ENCODE measurements around the gene STK17B.

The STK17B gene

GRCh38 chr2:196140213-196140612 is 31.2 kb downstream of the STK17B start:
- no peaks in the 10 kb centered on the region for H3K4me1 ChIP-seq (ENCODE audit: control insufficient read depth, insufficient read depth, low read length)
- peaks cover 49 to 82% of the 10 kb centered on the region in 2 experiments for H3K36me3 ChIP-seq (ENCODE audit: control insufficient read depth in 2 of 2, insufficient read depth in 1 of 2, low read length in 2 of 2)
- CTCF ChIA-PET = interaction anchor here (0.9 kb wide), 1 partner anchor 8 kb away, joined by 3 read pairs; no protein-coding TSS in a partner anchor
- no peak for TF ChIP-seq YY2 (tag by site-specific recombination; IDR thresholded peaks at IDR 0.05)
- no peak for TF ChIP-seq PRDM6 (tag by site-specific recombination; IDR thresholded peaks at IDR 0.05)
- no peak for TF ChIP-seq ZNF433 (tag by site-specific recombination; IDR thresholded peaks at IDR 0.05; ENCODE audit: low read depth)
- TF ChIP-seq ZSCAN5A (tag by site-specific recombination; IDR thresholded peaks at IDR 0.05) = no peak
- TF ChIP-seq ZNF239 (tag by site-specific recombination; IDR thresholded peaks at IDR 0.05) = no peak
- no peak for TF ChIP-seq BCL11B (tag by site-specific recombination; IDR thresholded peaks at IDR 0.05; ENCODE audit: low read depth)
- TF ChIP-seq ZNF777 (tag by site-specific recombination; IDR thresholded peaks at IDR 0.05; ENCODE audit: borderline replicate concordance) = no peak
- H3K4me3 ChIP-seq (ENCODE audit: low read depth, low read length) = no peak overlapping the region
- no peaks in the 10 kb centered on the region for H3K9me3 ChIP-seq (ENCODE audit: control insufficient read depth, insufficient read depth, low read depth, low read length)
- POLR2A ChIA-PET = no interaction called here
- H3K27ac ChIP-seq (ENCODE audit: extremely low read depth, low read depth, low read length) = no peak overlapping the region

- H3K4me1 ChIP-seq (ENCODE audit: control insufficient read depth, insufficient read depth, low read length) = no peaks in the 10 kb centered on the region
- no peaks in the 10 kb centered on the region for H3K9me3 ChIP-seq (ENCODE audit: control insufficient read depth, insufficient read depth, low read depth, low read length)
- no peak overlapping the region for H3K4me3 ChIP-seq (ENCODE audit: low read depth, low read length)
- TF ChIP-seq SP7 (tag by site-specific recombination; IDR thresholded peaks at IDR 0.05) = no peak
- no peak for TF ChIP-seq PRDM2 (tag by site-specific recombination; IDR thresholded peaks at IDR 0.05; ENCODE audit: borderline replicate concordance)
- TF ChIP-seq ZBTB10 (tag by site-specific recombination; IDR thresholded peaks at IDR 0.05) = no peak
- no peak for TF ChIP-seq ZFHX2 (tag by site-specific recombination; conservative IDR thresholded peaks at IDR 0.05)
- TF ChIP-seq ZNF768 (tag by site-specific recombination; IDR thresholded peaks at IDR 0.05) = no peak
- TF ChIP-seq ZNF133 (tag by site-specific recombination; IDR thresholded peaks at IDR 0.05) = no peak
- TF ChIP-seq, protein P1, sequence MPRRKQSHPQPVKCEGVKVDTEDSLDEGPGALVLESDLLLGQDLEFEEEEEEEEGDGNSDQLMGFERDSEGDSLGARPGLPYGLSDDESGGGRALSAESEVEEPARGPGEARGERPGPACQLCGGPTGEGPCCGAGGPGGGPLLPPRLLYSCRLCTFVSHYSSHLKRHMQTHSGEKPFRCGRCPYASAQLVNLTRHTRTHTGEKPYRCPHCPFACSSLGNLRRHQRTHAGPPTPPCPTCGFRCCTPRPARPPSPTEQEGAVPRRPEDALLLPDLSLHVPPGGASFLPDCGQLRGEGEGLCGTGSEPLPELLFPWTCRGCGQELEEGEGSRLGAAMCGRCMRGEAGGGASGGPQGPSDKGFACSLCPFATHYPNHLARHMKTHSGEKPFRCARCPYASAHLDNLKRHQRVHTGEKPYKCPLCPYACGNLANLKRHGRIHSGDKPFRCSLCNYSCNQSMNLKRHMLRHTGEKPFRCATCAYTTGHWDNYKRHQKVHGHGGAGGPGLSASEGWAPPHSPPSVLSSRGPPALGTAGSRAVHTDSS (tag by site-specific recombination; IDR thresholded peaks at IDR 0.05) = no peak
- no peak for TF ChIP-seq ZFP37 (tag by site-specific recombination; IDR thresholded peaks at IDR 0.05)
- TF ChIP-seq BCL11B (tag by site-specific recombination; IDR thresholded peaks at IDR 0.05; ENCODE audit: low read depth) = no peak
- no peak for TF ChIP-seq TSHZ1 (tag by site-specific recombination; IDR thresholded peaks at IDR 0.05; ENCODE audit: borderline replicate concordance)
- TF ChIP-seq ZNF843 (tag by site-specific recombination; IDR thresholded peaks at IDR 0.05) = no peak
- ChIA-PET CTCF (interaction anchor here (0.7 kb wide), 1 partner anchor 199 kb away, joined by 3 read pairs; no protein-coding TSS in a partner anchor), POLR2A (no interaction called here)
- no peak overlapping the region for H3K27ac ChIP-seq (ENCODE audit: extremely low read depth, low read depth, low read length)
- peaks cover 42 to 72% of the 10 kb centered on the region in 2 experiments for H3K36me3 ChIP-seq (ENCODE audit: control insufficient read depth in 2 of 2, insufficient read depth in 1 of 2, low read length in 2 of 2)
Observed at GRCh38 chr2:196137271-196137670, 34.1 kb downstream of the STK17B start.
